Measurements from ENCODE around the gene MLXIP.
A peak's percentile ranks its signal among the peaks of the same experiment; 100 is the strongest.

Gene MLXIP

DNA sequence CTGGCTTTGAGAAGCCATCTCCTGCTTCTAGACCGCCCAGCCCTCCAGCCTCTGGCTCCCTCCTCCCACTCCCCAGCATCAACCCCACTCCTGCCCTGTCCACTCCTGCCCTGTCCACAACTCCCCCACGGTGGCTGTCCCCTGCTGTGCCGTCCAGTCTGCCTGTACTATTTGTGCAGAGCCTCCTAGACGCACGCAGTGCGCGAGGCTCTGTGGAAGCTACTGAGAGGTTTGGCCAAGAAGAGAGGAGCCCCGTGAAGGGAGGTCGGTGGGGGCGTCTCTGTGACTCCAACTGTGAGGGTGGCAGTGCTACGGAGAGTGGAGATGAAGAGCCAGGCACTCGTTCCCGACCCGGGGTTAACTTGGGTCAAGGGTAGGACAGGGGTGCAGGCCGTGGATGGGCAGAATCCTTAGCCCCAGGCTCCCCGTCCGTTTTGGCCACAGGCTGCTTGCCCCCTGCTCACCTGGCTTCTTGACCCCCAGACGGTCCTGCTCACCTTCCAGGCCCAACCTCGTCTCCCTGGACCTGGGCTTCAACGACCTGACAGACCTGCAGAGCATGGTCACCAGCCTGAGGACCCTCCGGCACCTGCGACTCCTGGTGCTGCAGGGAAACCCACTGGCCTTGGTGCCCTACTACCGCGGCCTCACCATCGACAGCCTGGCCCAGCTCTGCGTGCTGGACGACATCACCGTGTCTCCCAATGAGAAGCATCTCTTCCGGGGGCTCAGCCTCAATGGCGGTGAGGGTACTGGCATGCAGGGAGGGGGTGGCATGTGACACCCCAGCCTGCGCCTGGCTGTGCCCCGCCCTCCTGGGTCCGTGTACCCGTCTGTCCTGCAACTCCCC, 111.3 kb downstream of the MLXIP start:
- no peak for DNase-seq

DNA sequence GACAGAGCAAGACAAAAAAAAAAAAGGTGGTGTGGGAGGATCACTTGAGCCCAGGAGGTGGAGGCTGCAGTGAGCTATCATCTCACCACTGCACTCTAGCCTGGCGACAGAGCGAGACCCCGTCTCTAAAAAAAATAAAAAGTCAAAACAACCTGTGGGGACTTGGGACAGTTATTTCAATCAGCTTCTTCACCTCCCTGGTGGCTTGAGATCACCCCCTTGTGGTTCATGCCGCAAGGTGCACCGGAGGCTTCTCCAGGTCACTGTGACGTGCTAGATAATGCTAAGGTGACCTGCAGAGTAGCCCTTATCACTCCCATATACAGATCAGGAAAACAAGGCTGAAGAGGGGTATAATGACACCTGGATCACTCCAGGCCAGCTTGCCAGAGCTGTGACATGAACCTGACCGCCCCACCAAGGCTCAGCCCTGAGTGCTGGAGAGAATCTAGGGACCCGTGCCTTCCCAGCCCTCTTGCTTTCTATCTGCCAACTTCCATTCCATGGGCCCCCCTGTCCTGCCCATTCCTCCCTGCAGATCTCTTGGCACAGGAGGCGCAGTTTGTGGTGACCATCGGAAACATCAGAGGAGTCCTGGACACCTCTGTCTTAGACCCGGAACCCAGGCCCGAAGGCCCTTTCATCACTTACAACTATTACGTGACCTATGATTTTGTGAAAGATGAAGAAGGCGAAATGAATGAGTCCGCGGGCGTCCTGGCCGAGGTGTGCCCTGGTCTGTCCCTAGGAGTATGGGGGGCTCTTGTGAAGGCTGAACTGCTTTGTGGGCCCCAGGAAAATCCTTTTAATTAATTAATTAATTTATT, 112.5 kb downstream of the MLXIP start:
- peak; percentile 79 to 80 for DNase-seq

DNA sequence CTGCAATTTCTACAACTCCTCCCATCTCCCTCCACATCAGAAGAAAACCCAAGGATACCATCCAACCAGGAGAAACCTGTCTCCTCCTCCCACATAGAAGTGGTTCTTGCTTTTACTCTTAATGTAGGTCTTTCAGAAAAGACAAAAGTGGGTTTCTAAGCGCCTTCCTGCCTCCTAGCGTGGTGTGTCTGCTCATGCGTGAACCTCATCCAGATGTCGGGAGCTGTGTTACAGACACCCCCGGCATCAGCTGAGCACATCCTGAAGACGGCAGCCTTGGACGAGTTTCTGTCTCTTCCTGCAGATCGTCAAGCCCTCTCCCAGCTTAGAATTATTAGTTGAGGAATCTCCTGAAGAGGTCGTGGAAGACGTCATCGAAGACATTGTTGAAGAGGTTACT, 113.9 kb downstream of the MLXIP start:
- DNase-seq, result no peak

DNA sequence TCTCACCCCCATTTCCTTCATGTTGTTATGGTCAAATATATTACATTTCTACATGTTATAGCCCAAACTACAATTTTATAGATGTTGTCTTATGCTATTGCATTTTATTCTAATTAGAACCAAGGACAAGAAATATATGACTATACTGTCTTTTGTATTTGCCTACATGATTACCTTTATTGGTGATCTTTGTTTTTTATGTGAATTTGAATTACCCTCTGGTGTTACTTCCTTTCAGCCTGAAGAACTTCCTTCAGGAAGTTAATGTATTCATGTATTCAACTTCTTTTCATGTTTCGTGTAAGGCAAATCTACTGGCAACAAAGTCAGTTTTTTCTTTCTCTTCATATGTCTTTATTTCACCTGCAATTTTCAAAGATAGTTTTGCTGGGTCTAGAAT, 116.2 kb downstream of the MLXIP start:
- DNase-seq, result no peak

DNA sequence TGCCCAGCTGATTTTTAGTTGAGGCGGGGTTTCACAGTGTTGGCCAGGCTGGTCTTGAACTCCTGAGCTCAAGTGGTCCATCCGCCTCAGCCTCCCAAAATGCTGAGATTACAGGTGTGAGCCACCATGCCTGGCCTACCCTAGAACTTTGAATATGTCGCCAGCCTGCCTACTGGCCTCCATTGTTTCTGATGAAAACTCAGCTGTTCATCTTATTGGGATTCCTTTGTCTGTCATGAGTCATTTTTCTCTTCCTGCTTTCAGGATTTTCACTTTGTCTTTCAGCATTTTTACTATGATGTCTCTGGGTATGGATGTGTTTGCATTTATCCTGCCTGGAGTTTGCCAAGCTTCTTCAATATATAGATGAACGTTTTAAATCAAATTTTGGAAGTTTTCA, 116.8 kb downstream of the MLXIP start:
- DNase-seq, result no peak

Measured in stimulated activated CD4-positive, alpha-beta T cell treated with anti-CD3 and anti-CD28 coated beads, Interleukin-2, amount 100 ng/mL, for 24 hours (primary cell).